Mesenchymal stem cell (in vitro differentiated cells and primary cell): ENCODE data around the gene KASH5.

Experiments used
- DNase-seq: peaks from one replicate; pipeline ENCODE4 v3.0.0-alpha.2; 2013
- H2AFZ ChIP-seq: one replicate; pipeline ENCODE4 v1.6.1; 2013; ENCODE audit warnings: low read depth, mild to moderate bottlenecking, control low read depth, inconsistent platforms, low read length, moderate library complexity
- H2AK5ac ChIP-seq: 2 replicates; pipeline ENCODE4 v1.6.1; 2013; ENCODE audit warnings: low read length, moderate library complexity, mild to moderate bottlenecking, inconsistent platforms; ENCODE audit not compliant: severe bottlenecking
- H2BK120ac ChIP-seq: one replicate; pipeline ENCODE4 v1.6.1; 2013; ENCODE audit warnings: low read depth, mild to moderate bottlenecking, inconsistent platforms, low read length, moderate library complexity
- H2BK12ac ChIP-seq, 2 experiments: one replicate each; pipeline ENCODE4 v1.6.1; 2013; ENCODE audit warnings: inconsistent platforms in 2 of 2, low read length in 2 of 2, mild to moderate bottlenecking in 2 of 2, moderate library complexity in 2 of 2, control low read depth in 1 of 2
- H2BK15ac ChIP-seq: one replicate; pipeline ENCODE4 v1.6.1; 2013; ENCODE audit warnings: mild to moderate bottlenecking, low read depth, inconsistent platforms; ENCODE audit not compliant: poor library complexity, severe bottlenecking
- H2BK5ac ChIP-seq: 2 replicates; pipeline ENCODE4 v1.6.1; 2013; ENCODE audit warnings: low read depth, mild to moderate bottlenecking, low read length, control low read depth, inconsistent platforms; ENCODE audit not compliant: poor library complexity, severe bottlenecking
- H3K14ac ChIP-seq, 2 experiments: one replicate each; pipeline ENCODE4 v1.6.1; 2013; ENCODE audit warnings: inconsistent platforms in 2 of 2, low read length in 2 of 2, control low read depth in 1 of 2, mild to moderate bottlenecking in 1 of 2, moderate library complexity in 1 of 2
- H3K18ac ChIP-seq, 2 experiments: one replicate each; pipeline ENCODE4 v1.6.1; 2013; ENCODE audit warnings: inconsistent platforms in 2 of 2, low read length in 2 of 2, control low read depth in 1 of 2, low read depth in 1 of 2, mild to moderate bottlenecking in 1 of 2
- H3K23ac ChIP-seq, 2 experiments: one replicate each; pipeline ENCODE4 v1.6.1; 2013; ENCODE audit warnings: inconsistent platforms in 2 of 2, low read length in 2 of 2, mild to moderate bottlenecking in 2 of 2, moderate library complexity in 2 of 2, control low read depth in 1 of 2
- H3K27ac ChIP-seq: 2 replicates; pipeline ENCODE4 v1.5.1; 2013; ENCODE audit warnings: mild to moderate bottlenecking, moderate library complexity, low read length, control low read depth, inconsistent platforms; ENCODE audit not compliant: poor library complexity, severe bottlenecking
- H3K27me3 ChIP-seq, 2 experiments: 2 replicates each; pipeline versions ENCODE4 v1.6.1 to v1.7.0; 2013; ENCODE audit warnings: low read length in 2 of 2, mild to moderate bottlenecking in 2 of 2, moderate library complexity in 2 of 2, control low read depth in 1 of 2, inconsistent platforms in 1 of 2; ENCODE audit not compliant: control insufficient read depth in 1 of 2, insufficient read depth in 1 of 2
- H3K36me3 ChIP-seq, 2 experiments: 2 replicates each; pipeline versions ENCODE4 v1.6.1 to v1.7.0; 2013; ENCODE audit warnings: low read length in 2 of 2, control low read depth in 1 of 2, inconsistent platforms in 1 of 2, low read depth in 1 of 2, mild to moderate bottlenecking in 1 of 2; ENCODE audit not compliant: insufficient read depth in 2 of 2, control insufficient read depth in 1 of 2
- H3K4ac ChIP-seq, 2 experiments: one replicate each; pipeline ENCODE4 v1.6.1; 2013; ENCODE audit warnings: inconsistent platforms in 2 of 2, low read length in 2 of 2, mild to moderate bottlenecking in 2 of 2, moderate library complexity in 2 of 2, control low read depth in 1 of 2, low read depth in 1 of 2
- H3K4me1 ChIP-seq: 2 replicates; pipeline ENCODE4 v1.6.1; 2013; ENCODE audit warnings: low read depth, low read length, control low read depth; ENCODE audit not compliant: control insufficient read depth, insufficient read depth
- H3K4me2 ChIP-seq: 2 replicates; pipeline ENCODE4 v1.6.1; 2013; ENCODE audit warnings: low read length, mild to moderate bottlenecking, inconsistent platforms; ENCODE audit not compliant: poor library complexity, severe bottlenecking
- H3K4me3 ChIP-seq, 2 experiments: 2 replicates each; pipeline versions ENCODE4 v1.5.1 to v1.7.0; 2013; ENCODE audit warnings: low read length in 2 of 2, mild to moderate bottlenecking in 2 of 2, control low read depth in 1 of 2, low read depth in 1 of 2; ENCODE audit not compliant: insufficient read depth in 1 of 2
- H3K79me1 ChIP-seq: replicated peaks from 2 replicates; pipeline ENCODE4 v1.6.1; 2013; ENCODE audit warnings: mild to moderate bottlenecking, control low read depth, low read length, inconsistent platforms; ENCODE audit not compliant: poor library complexity, severe bottlenecking
- H3K9ac ChIP-seq: 2 replicates; pipeline ENCODE4 v1.7.0; 2013; ENCODE audit warnings: mild to moderate bottlenecking, low read length, moderate library complexity
- H3K9me3 ChIP-seq: 2 replicates; pipeline ENCODE4 v1.7.0; 2013; ENCODE audit warnings: mild to moderate bottlenecking, low read length; ENCODE audit not compliant: control insufficient read depth
- H4K8ac ChIP-seq: one replicate; pipeline ENCODE4 v1.6.1; 2013; ENCODE audit warnings: inconsistent platforms, mild to moderate bottlenecking, low read length, moderate library complexity
- H4K91ac ChIP-seq: one replicate; pipeline ENCODE4 v1.6.1; 2013; ENCODE audit warnings: mild to moderate bottlenecking, low read length, inconsistent platforms
- WGBS: methylation state at CpG from one replicate; pipeline ENCODE4 v1.1.7; 2013; ENCODE audit warnings: mixed read lengths; 5-methylcytosine and 5-hydroxymethylcytosine counted together

Gene KASH5

DNA sequence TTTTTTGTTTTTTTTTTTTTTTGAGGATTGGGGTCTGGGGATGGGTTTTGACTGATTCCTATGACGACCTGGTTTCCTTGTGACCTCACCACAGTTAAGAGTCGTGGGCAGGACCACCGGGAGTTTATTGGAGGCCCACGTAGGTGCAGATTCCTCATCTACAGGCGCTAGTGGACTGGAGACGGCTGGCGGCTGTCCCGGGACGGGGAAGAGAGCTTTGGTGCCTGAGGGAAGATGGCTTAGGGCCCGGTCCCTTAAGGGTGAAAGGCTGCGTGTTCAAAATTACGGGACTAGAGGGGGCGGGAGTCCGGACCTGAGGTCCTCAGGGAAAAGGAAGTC, 25.2 kb upstream of the KASH5 start:
- Histone ChIP-seq H3K36me3 (peaks cover 6 to 21% of the 10 kb centered on the region in 2 experiments), H2AFZ (no peak overlapping the region), H3K4me1 (peaks cover 16% of the 10 kb centered on the region), H3K9ac (peak overlapping the region; percentile 93), H3K9me3 (no peaks in the 10 kb centered on the region), H2BK12ac (no peak overlapping the region), H2AK5ac (no peak overlapping the region), H3K14ac (peak overlapping the region in 1 of 2 experiments; percentile 9), H4K91ac (no peak overlapping the region), H3K4ac (peak overlapping the region; percentile 54 to 64), H2BK5ac (peak overlapping the region; percentile 35), H3K27me3 (no peaks in the 10 kb centered on the region), H3K4me2 (peak overlapping the region; percentile 75), H3K27ac (peak overlapping the region; percentile 83), H3K79me1 (peaks cover 9% of the 10 kb centered on the region), H3K18ac (peak overlapping the region; percentile 40 to 52), H2BK15ac (no peak overlapping the region), H2BK120ac (no peak overlapping the region), H4K8ac (peak overlapping the region; percentile 62), H3K23ac (peak overlapping the region in 1 of 2 experiments; percentile 57), H3K4me3 (peak overlapping the region; percentile 44 to 90)
- under 1% methylated on average over 14 of the region's 14 CpGs for WGBS
- no peak for DNase-seq

DNA sequence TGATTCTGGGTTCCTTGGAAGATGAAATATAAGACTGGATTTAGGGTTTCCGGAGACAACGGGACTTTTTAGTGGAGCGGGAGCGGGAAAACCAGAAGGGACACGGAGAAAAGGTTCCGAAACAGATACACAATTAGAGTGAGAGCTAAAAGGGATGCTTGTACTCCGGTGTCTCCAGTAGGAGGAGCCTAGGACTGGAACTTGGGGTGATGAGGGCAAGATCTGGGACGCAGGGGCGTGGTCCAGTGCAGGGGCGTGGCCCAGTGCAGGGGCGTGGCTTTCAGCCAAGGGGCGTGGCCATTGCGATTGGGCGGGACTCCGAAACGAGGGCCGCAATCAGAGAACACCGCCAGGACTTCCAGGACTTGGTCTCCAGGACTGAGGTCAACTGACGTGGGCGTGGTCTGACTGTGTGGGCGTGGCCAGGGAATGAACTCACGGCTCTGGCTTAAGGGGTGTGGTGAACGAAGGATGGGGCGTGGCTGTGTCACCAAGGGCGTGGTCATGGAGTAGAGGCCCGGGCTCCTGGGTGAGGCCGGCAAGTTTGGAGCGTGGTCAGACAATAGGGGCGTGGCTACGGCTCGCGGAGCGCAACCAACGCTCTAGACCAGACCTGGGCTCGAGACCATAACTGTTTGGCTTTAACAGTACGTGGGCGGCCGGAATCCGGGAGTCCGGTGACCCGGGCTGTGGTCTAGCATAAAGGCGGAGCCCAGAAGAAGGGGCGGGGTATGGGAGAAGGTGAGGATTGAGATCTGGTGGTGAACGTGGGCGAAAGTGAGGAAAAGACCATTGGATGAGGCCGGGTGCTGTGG, 24.6 kb upstream of the KASH5 start, which contains the start of gene DKKL1:
DKKL1 (plus strand) TSS at position 610 of the 815 bp plus-strand sequence; CDS start at position 732, 122 bp downstream.
- no peak within 1 kb of the TSS for H2BK15ac ChIP-seq
- peak within 1 kb of the TSS; percentile 52 to 88 for H3K18ac ChIP-seq
- no peak within 1 kb of the TSS for H2BK12ac ChIP-seq
- H3K9ac ChIP-seq = peak within 1 kb of the TSS; percentile 93
- H3K23ac ChIP-seq = peak within 1 kb of the TSS in 1 of 2 experiments; percentile 57
- peaks cover 6% of the 10 kb centered on the region for H3K79me1 ChIP-seq
- peak within 1 kb of the TSS; percentile 38 for H2AK5ac ChIP-seq
- peaks cover 6 to 15% of the 10 kb centered on the region in 2 experiments for H3K36me3 ChIP-seq
- H2AFZ ChIP-seq = peak within 1 kb of the TSS; percentile 66
- peak; percentile 99 for DNase-seq
- H4K8ac ChIP-seq = peak within 1 kb of the TSS; percentile 62
- peak within 1 kb of the TSS; percentile 83 for H3K27ac ChIP-seq
- H3K4me1 ChIP-seq = peaks cover 16% of the 10 kb centered on the region
- peak within 1 kb of the TSS in 1 of 2 experiments; percentile 9 for H3K14ac ChIP-seq
- no peak within 1 kb of the TSS for H4K91ac ChIP-seq
- H2BK120ac ChIP-seq = peak within 1 kb of the TSS; percentile 86
- peak within 1 kb of the TSS; percentile 44 to 90 for H3K4me3 ChIP-seq
- peak within 1 kb of the TSS; percentile 64 to 70 for H3K4ac ChIP-seq
- no peaks in the 10 kb centered on the region for H3K27me3 ChIP-seq
- H2BK5ac ChIP-seq = peak within 1 kb of the TSS; percentile 35
- H3K9me3 ChIP-seq = no peaks in the 10 kb centered on the region
- H3K4me2 ChIP-seq = peak within 1 kb of the TSS; percentile 75
- WGBS = under 1% methylated on average over 46 of the region's 46 CpGs

GRCh38 chr19:49364083-49364737, 23.8 kb upstream of the KASH5 start:
- WGBS = 82% methylated on average over 27 of the region's 27 CpGs
- H3K36me3 ChIP-seq = peaks cover 4 to 8% of the 10 kb centered on the region in 2 experiments
- H3K4me2 ChIP-seq = peak overlapping the region; percentile 44

DNA sequence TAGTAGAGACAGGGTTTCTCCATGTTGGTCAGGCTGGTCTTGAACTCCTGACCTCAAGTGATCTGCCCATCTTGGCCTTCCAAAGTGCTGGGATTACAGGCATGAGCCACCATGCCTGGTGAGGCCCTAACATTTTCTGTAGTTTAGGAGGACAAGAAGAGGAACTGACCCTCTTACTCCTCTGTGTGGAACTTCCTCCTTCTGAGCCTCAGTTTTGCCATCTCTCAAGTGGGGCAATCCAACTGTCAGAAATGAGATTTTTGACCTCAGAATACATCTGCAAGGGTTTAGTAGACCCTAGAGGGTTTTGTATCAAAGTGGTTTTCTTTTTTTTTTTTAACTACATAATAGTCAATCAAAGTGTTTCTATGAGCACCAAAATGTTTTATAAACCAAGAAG, 21.9 kb upstream of the KASH5 start:
- no peak overlapping the region for H3K27ac ChIP-seq
- H3K9me3 ChIP-seq = peaks cover 23% of the 10 kb centered on the region

More at GRCh38 chr19:49364083-49364737, 23.8 kb upstream of the KASH5 start:
- no peak overlapping the region for H2BK12ac ChIP-seq
- H2AFZ ChIP-seq = peak overlapping the region; percentile 66
- H2BK120ac ChIP-seq = peak overlapping the region; percentile 86
- H4K8ac ChIP-seq = peak overlapping the region; percentile 35
- H3K14ac ChIP-seq = no peak overlapping the region
- H3K4ac ChIP-seq = no peak overlapping the region
- no peaks in the 10 kb centered on the region for H3K27me3 ChIP-seq
- H2AK5ac ChIP-seq = peak overlapping the region; percentile 38
- DNase-seq = no peak
- peaks cover 5% of the 10 kb centered on the region for H3K79me1 ChIP-seq
- peak overlapping the region; percentile 39 for H3K27ac ChIP-seq
- no peak overlapping the region for H2BK5ac ChIP-seq
- no peak overlapping the region for H4K91ac ChIP-seq
- no peak overlapping the region for H3K23ac ChIP-seq
- H3K4me1 ChIP-seq = peaks cover 16% of the 10 kb centered on the region
- no peak overlapping the region for H2BK15ac ChIP-seq
- H3K4me3 ChIP-seq = peak overlapping the region in 1 of 2 experiments; percentile 54
- H3K9ac ChIP-seq = peak overlapping the region; percentile 32
- H3K18ac ChIP-seq = peak overlapping the region; percentile 37 to 66
- peaks cover 6% of the 10 kb centered on the region for H3K9me3 ChIP-seq

More for the DNA sequence above, 21.9 kb upstream of the KASH5 start:
- Histone ChIP-seq H2AFZ (no peak overlapping the region), H3K79me1 (no peaks in the 10 kb centered on the region), H4K91ac (no peak overlapping the region), H3K9ac (no peak overlapping the region), H3K4ac (no peak overlapping the region), H3K18ac (no peak overlapping the region), H2BK12ac (no peak overlapping the region), H3K27me3 (no peaks in the 10 kb centered on the region), H3K14ac (no peak overlapping the region), H3K4me2 (no peak overlapping the region), H2BK15ac (no peak overlapping the region), H2BK5ac (no peak overlapping the region), H2BK120ac (no peak overlapping the region), H2AK5ac (no peak overlapping the region), H3K23ac (no peak overlapping the region), H3K4me1 (peaks cover 4% of the 10 kb centered on the region), H3K4me3 (no peak overlapping the region), H3K36me3 (no peaks in the 10 kb centered on the region), H4K8ac (no peak overlapping the region)
- no peak for DNase-seq
